HTERT RPE-1 (cell line): ENCODE measurements around the gene CTNNA1.
"Not testable (repeated sequence)": the region's sequence is repeated elsewhere in the genome, so short reads cannot be mapped to it uniquely, and the experiment has no call there.

Experiments used
- in situ Hi-C: fragments of 300-500 bp; cut with MboI; formaldehyde crosslinking; loops from 4 replicates; pipeline ENCODE4 v1.14.3; 2020; ENCODE audit warnings: low sequenced_read_pairs

Gene CTNNA1

GRCh38 chr5:138752951-138753793, at the start of gene CTNNA1:
Gene CTNNA1 (plus strand): TSS chr5:138753425. CDS start chr5:138781925, 28,500 bp downstream.
- in situ Hi-C loops = no loop called here

GRCh38 chr5:138703777-138704176, 49.4 kb upstream of the CTNNA1 start:
- in situ Hi-C loops = not testable (repeated sequence)

GRCh38 chr5:138705007-138705406, 48.2 kb upstream of the CTNNA1 start:
- in situ Hi-C loops = no loop called here

GRCh38 chr5:138705567-138705966, 47.7 kb upstream of the CTNNA1 start:
- in situ Hi-C loops = no loop called here

- in situ Hi-C loops = no loop called here
Observed at GRCh38 chr5:138706655-138707480, 46.4 kb upstream of the CTNNA1 start.

- in situ Hi-C loops = no loop called here
Observed at GRCh38 chr5:138708791-138709190, 44.4 kb upstream of the CTNNA1 start.

- in situ Hi-C loops = no loop called here
Observed at GRCh38 chr5:138709202-138709601, 44.0 kb upstream of the CTNNA1 start.

GRCh38 chr5:138711087-138711486, 42.1 kb upstream of the CTNNA1 start:
- in situ Hi-C loops = no loop called here

- in situ Hi-C loops = no loop called here
Observed at GRCh38 chr5:138711811-138712210, 41.4 kb upstream of the CTNNA1 start.

GRCh38 chr5:138712324-138712723, 40.9 kb upstream of the CTNNA1 start:
- in situ Hi-C loops = no loop called here

- in situ Hi-C loops = no loop called here
Observed at GRCh38 chr5:138712791-138713190, 40.4 kb upstream of the CTNNA1 start.

GRCh38 chr5:138713247-138713646, 40.0 kb upstream of the CTNNA1 start:
- in situ Hi-C loops = no loop called here

- in situ Hi-C loops = no loop called here
Observed at GRCh38 chr5:138714694-138715093, 38.5 kb upstream of the CTNNA1 start.

GRCh38 chr5:138715931-138716432, 37.2 kb upstream of the CTNNA1 start:
- in situ Hi-C loops = not testable (repeated sequence)

GRCh38 chr5:138716456-138716924, 36.7 kb upstream of the CTNNA1 start:
- in situ Hi-C loops = no loop called here

GRCh38 chr5:138717399-138717798, 35.8 kb upstream of the CTNNA1 start:
- in situ Hi-C loops = no loop called here

- in situ Hi-C loops = no loop called here
Observed at GRCh38 chr5:138719811-138720210, 33.4 kb upstream of the CTNNA1 start.

- in situ Hi-C loops = no loop called here
Observed at GRCh38 chr5:138720840-138721239, 32.4 kb upstream of the CTNNA1 start.

GRCh38 chr5:138721979-138722378, 31.2 kb upstream of the CTNNA1 start:
- in situ Hi-C loops = no loop called here

- in situ Hi-C loops = no loop called here
Observed at GRCh38 chr5:138722544-138723177, 30.6 kb upstream of the CTNNA1 start.
